Measurements from ENCODE around the gene NTN1.
"Not testable (repeated sequence)": the region's sequence is repeated elsewhere in the genome, so short reads cannot be mapped to it uniquely, and the experiment has no call there.

The NTN1 gene

GRCh38 chr17:9123594-9124553 is 102.6 kb downstream of the NTN1 start:
- no peak for DNase-seq (ENCODE audit: low read depth in 2 of 2)

- DNase-seq (ENCODE audit: low read depth in 2 of 2) = no peak
Measured at GRCh38 chr17:9124554-9124935, 103.2 kb downstream of the NTN1 start.

- DNase-seq (ENCODE audit: low read depth in 2 of 2) = no peak
Measured at GRCh38 chr17:9125722-9126121, 104.4 kb downstream of the NTN1 start.

- no peak for DNase-seq (ENCODE audit: low read depth in 2 of 2)
Measured at GRCh38 chr17:9127340-9127739, 106.0 kb downstream of the NTN1 start.

GRCh38 chr17:9131371-9131770 is 110.1 kb downstream of the NTN1 start:
- no peak for DNase-seq (ENCODE audit: low read depth in 2 of 2)

DNA sequence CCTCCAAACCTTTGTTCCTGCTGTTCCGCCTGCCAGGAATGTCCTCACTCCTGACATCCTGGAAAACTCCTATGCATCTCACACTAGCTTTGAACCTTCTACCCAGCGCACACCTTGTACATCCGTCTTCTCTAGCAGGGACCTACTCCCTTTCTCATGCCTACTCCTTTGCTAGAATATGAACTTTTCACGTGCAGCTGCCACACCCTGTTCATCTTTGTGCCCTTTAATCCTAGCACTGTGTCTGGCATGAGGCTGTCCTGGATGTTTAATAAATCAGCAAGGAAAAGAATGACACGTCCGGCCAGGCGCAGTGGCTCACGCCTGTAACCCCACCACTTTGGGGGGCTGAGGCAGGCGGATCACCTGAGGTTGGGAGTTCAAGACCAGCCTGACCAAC is 111.0 kb downstream of the NTN1 start:
- no peak for DNase-seq (ENCODE audit: low read depth in 2 of 2)

GRCh38 chr17:9132944-9133610 is 111.8 kb downstream of the NTN1 start:
- no peak for DNase-seq (ENCODE audit: low read depth in 2 of 2)

- DNase-seq (ENCODE audit: low read depth in 2 of 2) = no peak
Measured at GRCh38 chr17:9138161-9138717, 116.9 kb downstream of the NTN1 start.

GRCh38 chr17:9139695-9140094 is 118.4 kb downstream of the NTN1 start:
- no peak for DNase-seq (ENCODE audit: low read depth in 2 of 2)

- DNase-seq (ENCODE audit: low read depth in 2 of 2) = no peak
Measured at GRCh38 chr17:9140550-9141424, 119.5 kb downstream of the NTN1 start.

DNA sequence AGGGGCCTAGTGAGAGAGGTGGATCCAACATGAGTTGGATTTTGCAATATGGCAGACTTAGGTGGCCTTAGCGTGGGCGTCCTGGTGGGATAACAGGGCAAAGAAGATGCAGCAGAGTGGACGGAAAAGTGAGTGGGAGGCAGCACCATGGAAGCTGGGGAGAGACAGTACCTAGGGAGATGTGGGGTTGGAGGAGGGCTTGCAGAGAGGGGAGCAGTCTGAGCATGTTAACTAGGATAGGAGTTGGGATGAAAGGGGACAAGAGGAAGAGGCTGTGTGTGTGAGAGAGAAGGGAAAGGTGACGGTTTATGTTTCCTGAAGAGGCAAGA is 120.1 kb downstream of the NTN1 start:
- DNase-seq (ENCODE audit: low read depth in 2 of 2) = no peak

GRCh38 chr17:9142772-9143494 is 121.6 kb downstream of the NTN1 start:
- no peak for DNase-seq (ENCODE audit: low read depth in 2 of 2)

- no peak for DNase-seq (ENCODE audit: low read depth in 2 of 2)
Measured at GRCh38 chr17:9144502-9145249, 123.4 kb downstream of the NTN1 start.

GRCh38 chr17:9146064-9146463 is 124.8 kb downstream of the NTN1 start:
- DNase-seq (ENCODE audit: low read depth in 2 of 2) = no peak

GRCh38 chr17:9148905-9149525 is 127.7 kb downstream of the NTN1 start:
- no peak for DNase-seq (ENCODE audit: low read depth in 2 of 2)

DNA sequence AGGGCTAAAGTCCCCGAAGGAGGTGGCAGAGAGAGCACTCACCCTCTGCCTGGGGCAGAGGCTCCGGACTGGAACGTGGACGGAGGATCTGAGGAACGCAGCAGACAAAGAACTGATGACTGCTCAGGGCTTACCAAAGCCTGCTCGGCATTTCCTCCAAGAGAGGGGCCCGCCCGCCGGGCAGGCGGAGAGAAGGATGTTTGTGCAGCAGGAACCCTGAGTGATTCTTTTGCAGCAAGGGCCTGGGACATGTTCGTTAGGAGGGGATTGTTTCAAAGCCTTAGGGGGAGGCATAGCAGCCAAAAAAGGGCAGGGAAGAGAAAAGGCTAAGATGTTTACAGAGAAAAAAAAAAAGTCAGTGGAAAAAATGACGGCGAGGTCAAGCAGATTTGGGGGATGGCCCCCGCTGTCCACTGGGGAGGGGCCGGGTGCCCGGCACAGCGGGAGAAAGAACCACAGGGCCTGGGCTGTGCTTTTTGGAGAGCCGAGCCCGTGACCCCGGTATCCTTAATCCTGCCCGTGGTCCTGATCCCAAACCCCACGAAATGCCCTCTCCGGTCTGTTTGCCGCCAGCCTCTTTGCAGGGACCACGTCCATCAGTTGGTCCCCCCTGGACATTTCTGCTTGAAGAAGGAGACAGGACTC is 129.3 kb downstream of the NTN1 start:
- DNase-seq (ENCODE audit: low read depth in 2 of 2) = no peak

DNA sequence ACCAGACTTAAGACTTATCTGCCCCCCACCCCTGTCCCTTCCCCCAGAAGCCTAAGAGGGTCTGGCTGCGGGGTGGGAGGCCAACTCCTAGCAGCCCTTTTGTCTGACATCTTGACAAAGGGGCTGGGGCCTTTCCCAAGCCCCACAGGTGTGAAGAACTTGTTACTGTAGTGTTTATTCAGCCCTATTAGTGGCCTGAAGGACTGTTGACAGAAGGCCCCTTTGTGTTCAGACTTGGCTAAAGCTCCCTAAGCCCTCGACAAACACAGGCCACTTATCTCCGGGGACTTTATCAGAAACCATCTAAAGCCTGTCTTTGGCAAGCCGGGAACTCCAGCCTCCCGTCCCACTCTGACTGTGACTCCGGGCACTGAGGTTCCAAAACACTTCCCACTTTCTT is 129.8 kb downstream of the NTN1 start:
- DNase-seq (ENCODE audit: low read depth in 2 of 2) = no peak

DNA sequence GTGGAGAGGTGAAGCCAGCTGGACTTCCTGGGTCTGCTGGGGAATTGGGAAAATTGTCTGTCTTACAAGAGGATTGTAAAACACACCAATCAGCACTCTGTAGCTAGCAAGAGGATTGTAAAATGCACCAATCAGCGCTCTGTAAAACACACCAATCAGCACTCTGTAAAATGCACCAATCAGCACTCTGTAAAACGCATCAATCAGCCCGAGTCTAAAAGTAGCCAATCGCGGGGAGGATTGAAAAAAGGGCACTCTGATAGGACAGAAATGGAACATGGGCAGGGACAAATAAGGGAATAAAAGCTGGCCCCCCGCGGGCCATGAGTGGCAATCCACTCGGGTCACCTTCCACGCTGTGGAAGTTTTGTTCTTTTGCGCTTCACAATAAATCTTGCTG is 130.4 kb downstream of the NTN1 start:
- DNase-seq (ENCODE audit: low read depth in 2 of 2) = not testable (repeated sequence)
